ENCODE results near the gene MUC7. TPM values are rescaled to one million over a fixed set of nuclear protein-coding genes. Genes with fewer than 3 reads are reported as not detected.

The MUC7 gene
- total RNA-seq, 2 experiments from 2014 or later: not detected

DNA sequence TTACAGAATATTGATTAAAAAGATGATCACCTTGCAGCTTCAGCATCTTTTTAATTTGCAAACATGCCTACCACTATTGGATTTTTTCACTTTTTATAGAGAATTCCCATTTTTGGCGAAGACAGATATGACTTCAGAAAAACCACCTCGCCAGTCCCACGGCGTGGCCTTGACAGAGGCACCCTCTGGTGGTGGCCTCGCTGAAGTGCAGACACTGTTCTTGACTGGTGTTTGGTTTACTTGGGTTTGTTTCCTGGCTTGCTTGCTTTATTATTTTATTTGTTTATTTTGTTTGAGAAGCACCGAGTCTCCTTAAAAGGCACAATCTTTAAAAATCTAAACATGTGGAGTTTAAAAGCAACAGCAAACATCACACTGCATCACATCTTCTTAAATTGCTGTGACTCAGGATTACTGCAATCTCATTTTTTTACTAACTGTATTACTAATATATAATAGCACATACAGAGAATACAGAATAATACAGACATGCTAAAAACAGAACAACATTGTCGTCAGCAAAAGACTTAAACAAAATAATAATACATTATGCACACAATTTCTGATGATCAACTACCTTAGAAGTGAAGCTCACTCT lies 33.3 kb downstream of the MUC7 start:
- Mint-ChIP-seq H3K27me3 (no peaks in the 10 kb centered on the region), H3K27ac (no peak overlapping the region), H3K9me3 (no peaks in the 10 kb centered on the region), H3K36me3 (no peaks in the 10 kb centered on the region), H3K4me1 (ENCODE audit: low read depth) (no peaks in the 10 kb centered on the region), H3K4me3 (no peak overlapping the region)
- intact Hi-C loops (cut with micrococcal nuclease): loop anchor here (1.0 to 5.0 kb wide), 2 partner anchors 52 to 816 kb away; no protein-coding TSS in a partner anchor
- DNase-seq: peak; percentile 58
- POLR2A ChIA-PET: no interaction called here
- CTCF ChIA-PET: interaction anchor here (0.6 to 2.4 kb wide), 6 partner anchors 14 to 823 kb away, joined by 3 to 6 read pairs (median 4); no protein-coding TSS in a partner anchor

DNA sequence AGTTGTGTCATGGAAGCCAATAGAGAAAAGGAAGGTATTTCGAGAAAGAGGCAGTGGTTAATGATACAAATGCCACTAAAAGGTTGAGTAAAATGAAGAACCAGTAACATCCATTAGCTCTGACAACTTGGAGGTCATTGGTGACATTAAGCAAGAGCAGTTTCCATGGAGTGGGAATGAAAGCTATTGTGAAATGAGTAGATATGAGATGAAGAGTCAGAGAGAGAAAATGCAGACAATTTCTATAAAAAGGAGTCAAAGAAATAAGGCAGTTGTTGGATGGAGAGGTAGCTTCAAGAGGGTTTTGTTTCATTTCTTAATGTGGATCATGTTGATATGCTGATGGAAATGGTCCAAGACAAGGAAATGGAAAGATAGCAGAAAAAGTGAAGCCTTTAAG lies 36.8 kb downstream of the MUC7 start:
- no peaks in the 10 kb centered on the region for H3K27me3 Mint-ChIP-seq
- POLR2A ChIA-PET: no interaction called here
- H3K9me3 Mint-ChIP-seq: no peaks in the 10 kb centered on the region
- no peaks in the 10 kb centered on the region for H3K36me3 Mint-ChIP-seq
- intact Hi-C loops (cut with micrococcal nuclease): loop anchor here (5.0 kb wide), 1 partner anchor 48 kb away; no protein-coding TSS in a partner anchor
- H3K27ac Mint-ChIP-seq: no peak overlapping the region
- no peaks in the 10 kb centered on the region for H3K4me1 Mint-ChIP-seq (ENCODE audit: low read depth)
- no peak for DNase-seq
- CTCF ChIA-PET: no interaction called here
- H3K4me3 Mint-ChIP-seq: no peak overlapping the region

DNA sequence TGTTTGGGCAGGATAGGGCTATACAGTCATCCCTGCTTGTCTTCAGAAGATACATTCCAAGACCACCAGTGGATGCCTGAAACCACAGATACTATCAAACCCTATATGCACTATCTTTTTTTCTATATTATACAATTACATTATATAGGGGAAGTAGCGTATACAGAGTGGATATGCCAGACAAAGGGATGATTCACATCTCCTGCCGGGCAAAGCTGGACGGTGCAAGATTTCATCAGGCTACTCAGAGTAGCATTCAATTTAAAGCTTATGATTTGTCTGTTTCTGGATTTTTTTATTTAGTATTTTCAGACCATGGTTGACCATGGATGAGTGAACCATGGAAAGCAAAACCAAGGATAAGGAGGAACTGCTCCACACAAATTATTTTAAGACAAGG lies 39.4 kb downstream of the MUC7 start:
- intact Hi-C loops (cut with micrococcal nuclease): no loop called here
- no peak overlapping the region for H3K4me3 Mint-ChIP-seq
- POLR2A ChIA-PET: no interaction called here

DNA sequence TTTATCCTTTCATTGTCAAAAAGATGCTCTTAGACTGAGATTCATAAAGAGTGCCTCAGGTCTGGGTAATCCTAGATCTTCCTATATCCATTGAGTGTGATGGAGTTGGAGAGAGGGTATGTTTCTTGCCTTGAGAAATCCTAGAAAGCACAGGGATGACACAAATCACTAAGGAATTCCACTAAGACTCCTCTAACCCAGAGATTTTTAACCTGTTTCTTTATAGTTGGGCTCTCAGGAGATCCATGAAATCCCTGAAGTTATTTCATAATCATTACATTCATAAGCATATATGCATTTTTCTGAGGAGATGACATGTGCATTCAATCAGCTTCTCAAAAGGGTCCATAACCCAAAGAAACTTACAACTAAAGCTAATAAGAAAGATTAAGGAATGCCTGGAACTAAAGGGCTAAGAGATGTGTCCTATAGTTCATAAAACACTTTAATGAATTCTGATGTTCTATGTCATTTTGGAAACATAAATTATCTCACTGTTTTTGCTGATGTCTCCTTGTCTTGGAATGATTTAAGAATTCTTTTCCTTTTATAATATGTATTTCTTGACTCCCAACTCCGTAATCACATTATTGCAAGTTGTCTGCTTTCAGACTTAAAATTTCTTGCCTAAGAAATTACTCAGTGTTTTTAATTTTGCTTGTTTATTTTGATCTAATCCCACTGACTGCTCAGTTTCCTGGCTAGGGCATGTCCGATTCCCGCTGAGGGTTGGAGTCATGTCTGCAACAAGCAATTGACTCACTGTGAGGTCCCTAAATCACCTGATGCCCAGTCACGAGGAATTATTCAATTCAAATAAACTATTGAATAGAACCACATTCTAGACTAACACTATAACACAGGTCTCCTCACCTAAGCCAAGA lies 43.6 kb downstream of the MUC7 start:
- no peak for DNase-seq
- Mint-ChIP-seq H3K27me3 (no peaks in the 10 kb centered on the region), H3K36me3 (no peaks in the 10 kb centered on the region), H3K27ac (no peak overlapping the region), H3K4me3 (no peak overlapping the region), H3K4me1 (ENCODE audit: low read depth) (no peaks in the 10 kb centered on the region), H3K9me3 (no peaks in the 10 kb centered on the region)
- POLR2A ChIA-PET: no interaction called here
- intact Hi-C loops (cut with micrococcal nuclease): no loop called here
- CTCF ChIA-PET: no interaction called here

More for the DNA sequence above, 39.4 kb downstream of the MUC7 start:
- H3K9me3 Mint-ChIP-seq: no peaks in the 10 kb centered on the region
- DNase-seq: no peak
- CTCF ChIA-PET: interaction anchor here (1.3 kb wide), 1 partner anchor 48 kb away, joined by 4 read pairs; no protein-coding TSS in a partner anchor
- no peaks in the 10 kb centered on the region for H3K27me3 Mint-ChIP-seq
- H3K36me3 Mint-ChIP-seq: no peaks in the 10 kb centered on the region
- no peak overlapping the region for H3K27ac Mint-ChIP-seq
- H3K4me1 Mint-ChIP-seq (ENCODE audit: low read depth): no peaks in the 10 kb centered on the region

GRCh38 chr4:70518269-70518668 lies 46.3 kb downstream of the MUC7 start, which contains the start of gene AMTN:
TSS of gene AMTN (plus strand) at chr4:70518569. CDS start at chr4:70518778, 209 bp downstream.
- no peaks in the 10 kb centered on the region for H3K4me1 Mint-ChIP-seq (ENCODE audit: low read depth)
- H3K9me3 Mint-ChIP-seq: no peaks in the 10 kb centered on the region
- H3K27ac Mint-ChIP-seq: no peak within 1 kb of the TSS
- H3K36me3 Mint-ChIP-seq: no peaks in the 10 kb centered on the region
- no peaks in the 10 kb centered on the region for H3K27me3 Mint-ChIP-seq
- intact Hi-C loops (cut with micrococcal nuclease): no loop called here
- DNase-seq: no peak
- CTCF ChIA-PET: no interaction called here
- POLR2A ChIA-PET: no interaction called here
- no peak within 1 kb of the TSS for H3K4me3 Mint-ChIP-seq

DNA sequence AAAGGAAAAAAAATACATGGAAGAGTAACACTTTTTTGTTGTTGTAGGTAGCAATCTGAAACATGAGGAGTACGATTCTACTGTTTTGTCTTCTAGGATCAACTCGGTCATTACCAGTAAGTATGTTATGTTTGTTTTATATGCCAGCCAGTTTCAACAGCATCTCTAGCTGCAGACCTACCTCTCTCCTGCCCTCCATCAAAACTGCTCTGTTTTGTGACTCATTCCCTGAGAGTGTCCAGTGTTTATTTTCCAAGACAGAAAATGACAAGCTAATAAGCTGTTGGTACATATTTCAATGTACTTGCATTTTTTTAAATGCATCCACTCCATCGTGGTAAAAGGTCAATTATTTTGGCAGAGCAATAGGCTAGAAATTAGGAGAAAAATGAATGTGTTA lies 46.7 kb downstream of the MUC7 start:
- no peaks in the 10 kb centered on the region for H3K27me3 Mint-ChIP-seq
- H3K27ac Mint-ChIP-seq: no peak overlapping the region
- CTCF ChIA-PET: no interaction called here
- no peak overlapping the region for H3K4me3 Mint-ChIP-seq
- no peak for DNase-seq
- H3K36me3 Mint-ChIP-seq: no peaks in the 10 kb centered on the region
- no peaks in the 10 kb centered on the region for H3K9me3 Mint-ChIP-seq
- intact Hi-C loops (cut with micrococcal nuclease): no loop called here
- no peaks in the 10 kb centered on the region for H3K4me1 Mint-ChIP-seq (ENCODE audit: low read depth)
- POLR2A ChIA-PET: no interaction called here

GRCh38 chr4:70522626-70523025 lies 50.6 kb downstream of the MUC7 start:
- POLR2A ChIA-PET: no interaction called here
- no peaks in the 10 kb centered on the region for H3K36me3 Mint-ChIP-seq
- CTCF ChIA-PET: no interaction called here
- H3K4me1 Mint-ChIP-seq (ENCODE audit: low read depth): no peaks in the 10 kb centered on the region
- no peaks in the 10 kb centered on the region for H3K9me3 Mint-ChIP-seq
- H3K4me3 Mint-ChIP-seq: no peak overlapping the region
- peaks cover 4% of the 10 kb centered on the region for H3K27me3 Mint-ChIP-seq
- no peak overlapping the region for H3K27ac Mint-ChIP-seq
- intact Hi-C loops (cut with micrococcal nuclease): no loop called here
- no peak for DNase-seq

DNA sequence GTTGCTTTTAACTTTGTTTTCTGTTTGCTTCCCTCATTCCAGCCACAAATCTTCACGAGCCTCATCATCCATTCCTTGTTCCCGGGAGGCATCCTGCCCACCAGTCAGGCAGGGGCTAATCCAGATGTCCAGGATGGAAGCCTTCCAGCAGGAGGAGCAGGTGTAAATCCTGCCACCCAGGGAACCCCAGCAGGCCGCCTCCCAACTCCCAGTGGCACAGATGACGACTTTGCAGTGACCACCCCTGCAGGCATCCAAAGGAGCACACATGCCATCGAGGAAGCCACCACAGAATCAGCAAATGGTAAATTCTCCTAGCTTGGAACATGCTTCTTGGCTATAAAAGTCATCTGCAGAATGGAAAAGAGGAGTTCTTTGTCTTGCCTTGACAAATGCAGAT lies 59.0 kb downstream of the MUC7 start:
- H3K27me3 Mint-ChIP-seq: peaks cover 18% of the 10 kb centered on the region
- H3K4me3 Mint-ChIP-seq: no peak overlapping the region
- no peaks in the 10 kb centered on the region for H3K36me3 Mint-ChIP-seq
- no peaks in the 10 kb centered on the region for H3K9me3 Mint-ChIP-seq
- H3K4me1 Mint-ChIP-seq (ENCODE audit: low read depth): no peaks in the 10 kb centered on the region
- intact Hi-C loops (cut with micrococcal nuclease): no loop called here
- POLR2A ChIA-PET: no interaction called here
- CTCF ChIA-PET: interaction anchor here (1.9 kb wide), 1 partner anchor 28 kb away, joined by 5 read pairs; no protein-coding TSS in a partner anchor
- no peak overlapping the region for H3K27ac Mint-ChIP-seq
- no peak for DNase-seq

GRCh38 chr4:70531981-70532380 lies 60.0 kb downstream of the MUC7 start:
- no peak overlapping the region for H3K27ac Mint-ChIP-seq
- peaks cover 4% of the 10 kb centered on the region for H3K9me3 Mint-ChIP-seq
- H3K4me3 Mint-ChIP-seq: no peak overlapping the region
- intact Hi-C loops (cut with micrococcal nuclease): no loop called here
- peaks cover 15% of the 10 kb centered on the region for H3K27me3 Mint-ChIP-seq
- H3K36me3 Mint-ChIP-seq: no peaks in the 10 kb centered on the region
- no peak for DNase-seq
- H3K4me1 Mint-ChIP-seq (ENCODE audit: low read depth): no peaks in the 10 kb centered on the region
- ChIA-PET CTCF (interaction anchor here (0.7 to 1.9 kb wide), 2 partner anchors 10 to 27 kb away, joined by 4 to 5 read pairs; no protein-coding TSS in a partner anchor), POLR2A (no interaction called here)

Other genes with a start within 250 kb of the MUC7 start
- not detected for gene FDCSP, start 246.1 kb upstream of the MUC7 start, total RNA-seq
- gene CSN3, start 229.6 kb upstream of the MUC7 start, total RNA-seq: not detected
- gene CABS1, start 137.2 kb upstream of the MUC7 start, total RNA-seq: not detected
- gene SMR3A, start 111.4 kb upstream of the MUC7 start, total RNA-seq: not detected
- not detected for gene SMR3B, start 89.1 kb upstream of the MUC7 start, total RNA-seq
- gene OPRPN, start 74.3 kb upstream of the MUC7 start, total RNA-seq: not detected
- gene AMTN, start 46.4 kb downstream of the MUC7 start, total RNA-seq: not detected
- gene AMBN, start 120.1 kb downstream of the MUC7 start, total RNA-seq: not detected
- gene ENAM, start 156.5 kb downstream of the MUC7 start, total RNA-seq: not detected
- gene JCHAIN, start 194.3 kb downstream of the MUC7 start, total RNA-seq: not detected
- 10 to 100 TPM; 33.6 to 35.5 TPM for gene UTP3, start 216.3 kb downstream of the MUC7 start, total RNA-seq
- gene RUFY3, start 249.8 kb downstream of the MUC7 start, total RNA-seq: 10 to 100 TPM; 15.8 to 17.2 TPM

Data from activated CD4-positive, alpha-beta memory T cell treated with anti-CD3 and anti-CD28 coated beads for 36 hours (primary cell).